ENCODE data around the gene KCNG2. TPM values are rescaled to one million over a fixed set of nuclear protein-coding genes. Genes with fewer than 3 reads are reported as not detected.

The KCNG2 gene
- total and polyA plus RNA-seq, 4 donors = 0.03 to 0.23 (median 0.08) TPM; not detected in 1

GRCh38 chr18:79846936-79847557 lies 49.3 kb downstream of the KCNG2 start:
- Histone ChIP-seq H3K9me3 (ENCODE audit: control insufficient read depth in 4 of 4, low read length in 3 of 4) (peaks cover 0 to 6% (median under 1%) of the 10 kb centered on the region in 4 donors), H3K4me1 (ENCODE audit: control insufficient read depth in 4 of 4, insufficient read depth in 4 of 4, low read length in 3 of 4) (no peaks in the 10 kb centered on the region), H3K4me3 (ENCODE audit: low read depth in 1 of 3, low read length in 3 of 3) (no peak overlapping the region), H3K36me3 (ENCODE audit: control insufficient read depth in 4 of 4, insufficient read depth in 3 of 4, low read depth in 1 of 4, low read length in 3 of 4) (no peaks in the 10 kb centered on the region), H3K27me3 (ENCODE audit: control insufficient read depth in 4 of 4, insufficient read depth in 4 of 4, low read length in 3 of 4) (no peaks in the 10 kb centered on the region), H3K27ac (ENCODE audit: low read depth in 1 of 2, low read length in 2 of 2) (no peak overlapping the region), H3K9ac (ENCODE audit: low read depth in 1 of 2, low read length in 2 of 2) (no peak overlapping the region)
- DNase-seq (ENCODE audit: low spot score) = peak; percentile 12
- TF ChIP-seq NR2F2 (IDR thresholded peaks at IDR 0.05) (no peak), HNF4G (IDR thresholded peaks at IDR 0.05) (no peak), SP1 (IDR thresholded peaks at IDR 0.05) (no peak), HNF4A (conservative IDR thresholded peaks at IDR 0.05) (no peak), FOXA2 (IDR thresholded peaks at IDR 0.05) (no peak), RAD21 (IDR thresholded peaks at IDR 0.05) (no peak), FOXA1 (IDR thresholded peaks at IDR 0.05) (no peak), ATF3 (IDR thresholded peaks at IDR 0.05) (no peak)
- TF ChIP-seq, protein P1, sequence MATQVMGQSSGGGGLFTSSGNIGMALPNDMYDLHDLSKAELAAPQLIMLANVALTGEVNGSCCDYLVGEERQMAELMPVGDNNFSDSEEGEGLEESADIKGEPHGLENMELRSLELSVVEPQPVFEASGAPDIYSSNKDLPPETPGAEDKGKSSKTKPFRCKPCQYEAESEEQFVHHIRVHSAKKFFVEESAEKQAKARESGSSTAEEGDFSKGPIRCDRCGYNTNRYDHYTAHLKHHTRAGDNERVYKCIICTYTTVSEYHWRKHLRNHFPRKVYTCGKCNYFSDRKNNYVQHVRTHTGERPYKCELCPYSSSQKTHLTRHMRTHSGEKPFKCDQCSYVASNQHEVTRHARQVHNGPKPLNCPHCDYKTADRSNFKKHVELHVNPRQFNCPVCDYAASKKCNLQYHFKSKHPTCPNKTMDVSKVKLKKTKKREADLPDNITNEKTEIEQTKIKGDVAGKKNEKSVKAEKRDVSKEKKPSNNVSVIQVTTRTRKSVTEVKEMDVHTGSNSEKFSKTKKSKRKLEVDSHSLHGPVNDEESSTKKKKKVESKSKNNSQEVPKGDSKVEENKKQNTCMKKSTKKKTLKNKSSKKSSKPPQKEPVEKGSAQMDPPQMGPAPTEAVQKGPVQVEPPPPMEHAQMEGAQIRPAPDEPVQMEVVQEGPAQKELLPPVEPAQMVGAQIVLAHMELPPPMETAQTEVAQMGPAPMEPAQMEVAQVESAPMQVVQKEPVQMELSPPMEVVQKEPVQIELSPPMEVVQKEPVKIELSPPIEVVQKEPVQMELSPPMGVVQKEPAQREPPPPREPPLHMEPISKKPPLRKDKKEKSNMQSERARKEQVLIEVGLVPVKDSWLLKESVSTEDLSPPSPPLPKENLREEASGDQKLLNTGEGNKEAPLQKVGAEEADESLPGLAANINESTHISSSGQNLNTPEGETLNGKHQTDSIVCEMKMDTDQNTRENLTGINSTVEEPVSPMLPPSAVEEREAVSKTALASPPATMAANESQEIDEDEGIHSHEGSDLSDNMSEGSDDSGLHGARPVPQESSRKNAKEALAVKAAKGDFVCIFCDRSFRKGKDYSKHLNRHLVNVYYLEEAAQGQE (IDR thresholded peaks at IDR 0.05) = no peak
- TF ChIP-seq, protein P2, sequence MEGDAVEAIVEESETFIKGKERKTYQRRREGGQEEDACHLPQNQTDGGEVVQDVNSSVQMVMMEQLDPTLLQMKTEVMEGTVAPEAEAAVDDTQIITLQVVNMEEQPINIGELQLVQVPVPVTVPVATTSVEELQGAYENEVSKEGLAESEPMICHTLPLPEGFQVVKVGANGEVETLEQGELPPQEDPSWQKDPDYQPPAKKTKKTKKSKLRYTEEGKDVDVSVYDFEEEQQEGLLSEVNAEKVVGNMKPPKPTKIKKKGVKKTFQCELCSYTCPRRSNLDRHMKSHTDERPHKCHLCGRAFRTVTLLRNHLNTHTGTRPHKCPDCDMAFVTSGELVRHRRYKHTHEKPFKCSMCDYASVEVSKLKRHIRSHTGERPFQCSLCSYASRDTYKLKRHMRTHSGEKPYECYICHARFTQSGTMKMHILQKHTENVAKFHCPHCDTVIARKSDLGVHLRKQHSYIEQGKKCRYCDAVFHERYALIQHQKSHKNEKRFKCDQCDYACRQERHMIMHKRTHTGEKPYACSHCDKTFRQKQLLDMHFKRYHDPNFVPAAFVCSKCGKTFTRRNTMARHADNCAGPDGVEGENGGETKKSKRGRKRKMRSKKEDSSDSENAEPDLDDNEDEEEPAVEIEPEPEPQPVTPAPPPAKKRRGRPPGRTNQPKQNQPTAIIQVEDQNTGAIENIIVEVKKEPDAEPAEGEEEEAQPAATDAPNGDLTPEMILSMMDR (IDR thresholded peaks at IDR 0.05; ENCODE audit: low read depth, low read length, missing input control) = no peak
- TF ChIP-seq, protein P3, sequence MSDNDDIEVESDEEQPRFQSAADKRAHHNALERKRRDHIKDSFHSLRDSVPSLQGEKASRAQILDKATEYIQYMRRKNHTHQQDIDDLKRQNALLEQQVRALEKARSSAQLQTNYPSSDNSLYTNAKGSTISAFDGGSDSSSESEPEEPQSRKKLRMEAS (IDR thresholded peaks at IDR 0.05) = no peak
- TF ChIP-seq, protein P4, sequence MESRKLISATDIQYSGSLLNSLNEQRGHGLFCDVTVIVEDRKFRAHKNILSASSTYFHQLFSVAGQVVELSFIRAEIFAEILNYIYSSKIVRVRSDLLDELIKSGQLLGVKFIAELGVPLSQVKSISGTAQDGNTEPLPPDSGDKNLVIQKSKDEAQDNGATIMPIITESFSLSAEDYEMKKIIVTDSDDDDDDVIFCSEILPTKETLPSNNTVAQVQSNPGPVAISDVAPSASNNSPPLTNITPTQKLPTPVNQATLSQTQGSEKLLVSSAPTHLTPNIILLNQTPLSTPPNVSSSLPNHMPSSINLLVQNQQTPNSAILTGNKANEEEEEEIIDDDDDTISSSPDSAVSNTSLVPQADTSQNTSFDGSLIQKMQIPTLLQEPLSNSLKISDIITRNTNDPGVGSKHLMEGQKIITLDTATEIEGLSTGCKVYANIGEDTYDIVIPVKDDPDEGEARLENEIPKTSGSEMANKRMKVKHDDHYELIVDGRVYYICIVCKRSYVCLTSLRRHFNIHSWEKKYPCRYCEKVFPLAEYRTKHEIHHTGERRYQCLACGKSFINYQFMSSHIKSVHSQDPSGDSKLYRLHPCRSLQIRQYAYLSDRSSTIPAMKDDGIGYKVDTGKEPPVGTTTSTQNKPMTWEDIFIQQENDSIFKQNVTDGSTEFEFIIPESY (IDR thresholded peaks at IDR 0.05) = no peak
- 81% methylated on average over 17 of the region's 17 CpGs for WGBS

GRCh38 chr18:79847606-79848293 lies 50.0 kb downstream of the KCNG2 start:
- Histone ChIP-seq H3K27me3 (ENCODE audit: control insufficient read depth in 4 of 4, insufficient read depth in 4 of 4, low read length in 3 of 4) (no peaks in the 10 kb centered on the region), H3K27ac (ENCODE audit: low read depth in 1 of 2, low read length in 2 of 2) (no peak overlapping the region), H3K9me3 (ENCODE audit: control insufficient read depth in 4 of 4, low read length in 3 of 4) (peaks cover 0 to 5% (median 0%) of the 10 kb centered on the region in 4 donors), H3K9ac (ENCODE audit: low read depth in 1 of 2, low read length in 2 of 2) (no peak overlapping the region), H3K36me3 (ENCODE audit: control insufficient read depth in 4 of 4, insufficient read depth in 3 of 4, low read depth in 1 of 4, low read length in 3 of 4) (no peaks in the 10 kb centered on the region), H3K4me3 (ENCODE audit: low read depth in 1 of 3, low read length in 3 of 3) (no peak overlapping the region), H3K4me1 (ENCODE audit: control insufficient read depth in 4 of 4, insufficient read depth in 4 of 4, low read length in 3 of 4) (no peaks in the 10 kb centered on the region)
- WGBS = 83% methylated on average over 15 of the region's 15 CpGs
- TF ChIP-seq YY1 (IDR thresholded peaks at IDR 0.05) = no peak
- TF ChIP-seq, protein P2 (IDR thresholded peaks at IDR 0.05; ENCODE audit: low read depth, low read length, missing input control) = no peak
- TF ChIP-seq, protein P3 (IDR thresholded peaks at IDR 0.05) = no peak
- TF ChIP-seq, protein P4 (IDR thresholded peaks at IDR 0.05) = no peak
- DNase-seq (ENCODE audit: low spot score) = peak; percentile 6

Measured in liver (tissue), 9 donors.